IMR-90 (cell line): ENCODE measurements around the gene FOXK1. TPM values are rescaled to one million over a fixed set of nuclear protein-coding genes. Genes with fewer than 3 reads are reported as not detected.

ENCODE experiments used
- ATAC-seq: fragments of 200-7000 bp; cut with Tn5 transposase; 2 replicates; pipeline ENCODE4 v1.9.1; 2020; ENCODE audit warnings: low read depth, mild to moderate bottlenecking, moderate library complexity
- BruUV-seq: library from RNA; stranded (reverse); fragments of 400-500 nt; replicated peaks from 2 replicates; lab custom pipeline; 2021; lab: Mats Ljungman, UMichigan
- CTCF ChIA-PET: fragments of 300-600 bp; formaldehyde crosslinking; extraction: SDS; loops from one replicate; lab custom pipeline; 2021; ENCODE audit warnings: antibody characterized with exemption; lab: Yijun Ruan, JAX
- POLR2A ChIA-PET: fragments of 300-600 bp; sonication (Branson Sonifier 250); formaldehyde crosslinking; loops from one replicate; lab custom pipeline; 2022; ENCODE audit warnings: antibody characterized with exemption; ENCODE audit not compliant: unreplicated experiment; lab: Charles Lee
- DNase-seq: peaks from one replicate; pipeline ENCODE4 v3.0.0; 2013
- H2AFZ ChIP-seq: replicated peaks from 2 replicates; pipeline ENCODE3; 2013; ENCODE audit warnings: low read length, mild to moderate bottlenecking; ENCODE audit not compliant: poor library complexity
- H2AK5ac ChIP-seq: 2 replicates; pipeline ENCODE4 v1.6.1; 2013; ENCODE audit warnings: low read depth, low read length, inconsistent platforms
- H2AK9ac ChIP-seq: replicated peaks from 2 replicates; pipeline ENCODE3; 2013; ENCODE audit warnings: mild to moderate bottlenecking, low read depth, low read length, moderate library complexity; ENCODE audit not compliant: poor library complexity
- H2BK120ac ChIP-seq: 2 replicates; pipeline ENCODE4 v1.6.1; 2013; ENCODE audit warnings: low read depth, low read length, inconsistent platforms
- H2BK15ac ChIP-seq: 3 replicates; pipeline ENCODE4 v1.6.1; 2013; ENCODE audit warnings: low read depth, low read length, inconsistent platforms
- H2BK20ac ChIP-seq: 2 replicates; pipeline ENCODE4 v1.6.1; 2013; ENCODE audit warnings: low read depth, mild to moderate bottlenecking, inconsistent platforms, low read length, moderate library complexity
- H2BK5ac ChIP-seq: 2 replicates; pipeline ENCODE4 v1.6.1; 2013; ENCODE audit warnings: mild to moderate bottlenecking, low read depth, low read length, inconsistent platforms; ENCODE audit not compliant: poor library complexity, severe bottlenecking
- H3K14ac ChIP-seq: replicated peaks from 2 replicates; pipeline ENCODE4 v1.6.1; 2013; ENCODE audit warnings: low read depth, low read length, inconsistent platforms
- H3K18ac ChIP-seq: 2 replicates; pipeline ENCODE4 v1.6.1; 2013; ENCODE audit warnings: low read depth, low read length, control low read depth
- H3K23ac ChIP-seq: 2 replicates; pipeline ENCODE4 v1.6.1; 2013; ENCODE audit warnings: low read depth, low read length, inconsistent platforms
- H3K27ac ChIP-seq: 2 replicates; pipeline ENCODE4 v1.5.1; 2013; ENCODE audit warnings: mild to moderate bottlenecking, control low read depth, low read length; ENCODE audit not compliant: insufficient read depth
- H3K27me3 ChIP-seq: 2 replicates; pipeline ENCODE4 v1.6.1; 2013; ENCODE audit warnings: low read length; ENCODE audit not compliant: control insufficient read depth, insufficient read depth
- H3K36me3 ChIP-seq: 2 replicates; pipeline ENCODE4 v1.6.1; 2013; ENCODE audit warnings: low read length, mixed read lengths; ENCODE audit not compliant: control insufficient read depth, insufficient read depth
- H3K4ac ChIP-seq: 2 replicates; pipeline ENCODE4 v1.6.1; 2013; ENCODE audit warnings: low read depth, low read length, inconsistent platforms
- H3K4me1 ChIP-seq: 2 replicates; pipeline ENCODE4 v1.6.1; 2013; ENCODE audit warnings: low read length, mixed read lengths; ENCODE audit not compliant: control insufficient read depth, insufficient read depth
- H3K4me2 ChIP-seq: 2 replicates; pipeline ENCODE4 v1.6.1; 2013; ENCODE audit warnings: low read depth, mild to moderate bottlenecking, control low read depth, low read length, moderate library complexity
- H3K4me3 ChIP-seq: 2 replicates; pipeline ENCODE4 v1.5.1; 2013; ENCODE audit warnings: low read depth, mild to moderate bottlenecking, control low read depth, low read length, moderate library complexity; ENCODE audit not compliant: insufficient read depth
- H3K56ac ChIP-seq: 2 replicates; pipeline ENCODE4 v1.6.1; 2013; ENCODE audit warnings: low read length, inconsistent platforms; ENCODE audit not compliant: insufficient read depth; ENCODE audit errors: extremely low read depth
- H3K79me1 ChIP-seq, 2 experiments: 2 replicates each; pipeline ENCODE4 v1.6.1; 2013; ENCODE audit warnings: low read length in 2 of 2, inconsistent platforms in 1 of 2, low read depth in 1 of 2
- H3K9ac ChIP-seq: 2 replicates; pipeline ENCODE4 v1.6.1; 2013; ENCODE audit warnings: low read depth, low read length, control low read depth
- H3K9me1 ChIP-seq: 2 replicates; pipeline ENCODE4 v1.6.1; 2013; ENCODE audit warnings: low read length, inconsistent platforms; ENCODE audit not compliant: insufficient read depth
- H3K9me3 ChIP-seq: 2 replicates; pipeline ENCODE4 v1.6.1; 2013; ENCODE audit warnings: low read length; ENCODE audit not compliant: control insufficient read depth, insufficient read depth
- H4K20me1 ChIP-seq: 2 replicates; pipeline ENCODE4 v1.6.1; 2013; ENCODE audit warnings: low read length, inconsistent platforms; ENCODE audit not compliant: insufficient read depth
- H4K5ac ChIP-seq: 2 replicates; pipeline ENCODE4 v1.6.1; 2013; ENCODE audit warnings: mild to moderate bottlenecking, low read depth, low read length, control low read depth
- H4K8ac ChIP-seq, 2 experiments: 2 replicates each; pipeline ENCODE4 v1.6.1; 2013; ENCODE audit warnings: low read depth in 2 of 2, low read length in 2 of 2, control low read depth in 1 of 2, inconsistent platforms in 1 of 2
- H4K91ac ChIP-seq: 2 replicates; pipeline ENCODE4 v1.6.1; 2013; ENCODE audit warnings: low read depth, low read length, inconsistent platforms; ENCODE audit not compliant: insufficient read depth
- CHD1 ChIP-seq: IDR thresholded peaks from 2 replicates; pipeline ENCODE4 v1.6.1; 2012; ENCODE audit warnings: low read depth, low read length, improper control_type of control experiment
- FOS ChIP-seq: fragments of 150-350 bp; IDR thresholded peaks from 2 replicates; pipeline ENCODE4 v1.6.1; 2016; ENCODE audit warnings: low read depth, low read length
- MAZ ChIP-seq: IDR thresholded peaks from 2 replicates; pipeline ENCODE4 v1.6.1; 2012; ENCODE audit warnings: low read depth, mild to moderate bottlenecking, low read length, improper control_type of control experiment, moderate library complexity, borderline replicate concordance
- MXI1 ChIP-seq: IDR thresholded peaks from 2 replicates; pipeline ENCODE4 v1.6.1; 2012; ENCODE audit warnings: low read depth, mild to moderate bottlenecking, low read length, moderate library complexity, borderline replicate concordance
- NFE2L2 ChIP-seq: fragments of 150-350 bp; IDR thresholded peaks from 2 replicates; pipeline ENCODE4 v1.6.1; 2016; ENCODE audit warnings: low read depth, mild to moderate bottlenecking, low read length
- POLR2A ChIP-seq: IDR thresholded peaks from 2 replicates; pipeline ENCODE4 v1.6.1; 2012; ENCODE audit warnings: mild to moderate bottlenecking, low read depth, low read length
- RAD21 ChIP-seq: IDR thresholded peaks from 2 replicates; pipeline ENCODE4 v1.6.1; 2012; ENCODE audit warnings: low read length, improper control_type of control experiment
- RCOR1 ChIP-seq: IDR thresholded peaks from 2 replicates; pipeline ENCODE4 v1.6.1; 2012; ENCODE audit warnings: mild to moderate bottlenecking, low read length, improper control_type of control experiment; ENCODE audit not compliant: insufficient replicate concordance
- SMC3 ChIP-seq: fragments of 150-350 bp; IDR thresholded peaks from 2 replicates; pipeline ENCODE4 v1.6.1; 2016; ENCODE audit warnings: low read depth, mild to moderate bottlenecking, antibody characterized with exemption, low read length, moderate library complexity
- WGBS, 2 experiments: methylation state at CpG; one replicate each; pipeline versions ENCODE4 v1.1.5 to v1.1.7; 2013; ENCODE audit warnings: missing lambda C conversion rate in 2 of 2; ENCODE audit not compliant: insufficient read length in 1 of 2; ENCODE audit errors: extremely low coverage in 2 of 2; 5-methylcytosine and 5-hydroxymethylcytosine counted together
- dilution Hi-C: fragments of 300-500 bp; cut with HindIII; formaldehyde crosslinking; loops from one replicate; pipeline ENCODE4 v1.14.3; 2018; ENCODE audit warnings: low sequenced_read_pairs; ENCODE audit not compliant: unreplicated experiment
- in situ Hi-C: fragments of 300-500 bp; cut with MboI; formaldehyde crosslinking; loops from 3 replicates; pipeline ENCODE4 v1.14.3; 2019; ENCODE audit warnings: low sequenced_read_pairs, inconsistent platforms, mixed read lengths
- intact Hi-C: fragments of 100-400 bp; cut with micrococcal nuclease; formaldehyde crosslinking; loops from 2 replicates; pipeline ENCODE4 v1.10.0; 2022
- polyA plus RNA-seq, 3 experiments: library from polyadenylated mRNA; depleted of rRNA; stranded (reverse); fragments of >200 nt; gene quantifications; 2 replicates each; pipeline ENCODE4 v1.2.3, GENCODE V29; 2012; ENCODE audit warnings: low replicate concordance in 1 of 3
- total RNA-seq: library from RNA; depleted of rRNA; stranded (reverse); fragments of >200 nt; gene quantifications from 2 replicates; pipeline ENCODE4 v1.2.3, GENCODE V29; 2012

The FOXK1 gene
- total and polyA plus RNA-seq, 2 of the 4 experiments (the other 2 are of a cell fraction): 4.3 to 8.8 TPM

GRCh38 chr7:4744391-4745264, 62.5 kb downstream of the FOXK1 start:
- Histone ChIP-seq H3K4ac (peak overlapping the region; percentile 76), H3K14ac (peak overlapping the region; percentile 49), H3K4me3 (no peak overlapping the region), H3K23ac (peak overlapping the region; percentile 51), H3K18ac (peak overlapping the region; percentile 42; the same call in 1 of the 2 replicates), H2AK9ac (peak overlapping the region; percentile 87), H3K4me2 (peak overlapping the region; percentile 64), H3K9ac (peak overlapping the region; percentile 43), H2AFZ (peak overlapping the region; percentile 64), H2BK20ac (peak overlapping the region; percentile 68; the same call in 1 of the 2 replicates), H2BK15ac (peak overlapping the region; percentile 96; the same call in 1 of the 3 replicates), H3K27me3 (no peaks in the 10 kb centered on the region), H4K5ac (peak overlapping the region; percentile 42), H3K36me3 (peaks cover 44% of the 10 kb centered on the region), H3K9me3 (no peaks in the 10 kb centered on the region), H3K56ac (peak overlapping the region; percentile 45; the same call in 1 of the 2 replicates), H3K79me1 (peaks cover 7 to 62% of the 10 kb centered on the region in 2 experiments; a peak in 3 of 4 replicates), H4K20me1 (peaks cover 2% of the 10 kb centered on the region; the same call in 1 of the 2 replicates), H2AK5ac (peak overlapping the region; percentile 95), H3K27ac (peak overlapping the region; percentile 90), H2BK120ac (peak overlapping the region; percentile 85), H2BK5ac (peak overlapping the region; percentile 77), H4K91ac (peak overlapping the region; percentile 90), H4K8ac (peak overlapping the region; percentile 42 to 73; a peak in 2 of 4 replicates), H3K9me1 (peaks cover 2% of the 10 kb centered on the region; the same call in 1 of the 2 replicates), H3K4me1 (peaks cover 12% of the 10 kb centered on the region)
- BruUV-seq: no TSS peak
- ChIA-PET POLR2A (interaction anchor here (0.6 to 1.5 kb wide), 2 partner anchors 19 to 31 kb away, joined by 9 to 17 read pairs; partner anchors contain the start of gene AP5Z1), CTCF (no interaction called here)
- intact Hi-C loops (loop anchor here (1.0 to 2.0 kb wide), 4 partner anchors 31 to 76 kb away; partner anchors contain the start of gene AP5Z1), dilution Hi-C loops (no loop called here), in situ Hi-C loops (no loop called here)
- 2% methylated on average over 7 of the region's 31 CpGs; no CpG with 5 or more reads in 1 of the 2 experiments for WGBS, 2 experiments
- ATAC-seq (peak; percentile 98), DNase-seq (peak; percentile 99)
- 0 out of 2 replicates have a peak, but pooled peaks have one; percentile 28 for TF ChIP-seq FOS
- TF ChIP-seq CHD1: no peak
- TF ChIP-seq POLR2A: no peak; the same call in 1 of the 2 replicates
- peak; percentile 9; the same call in 1 of the 2 replicates for TF ChIP-seq RAD21
- TF ChIP-seq NFE2L2: peak; percentile 3; the same call in 1 of the 2 replicates
- peak; percentile 95 for TF ChIP-seq MAZ
- no peak for TF ChIP-seq RCOR1
- 0 out of 2 replicates have a peak, but pooled peaks have one; percentile 37 for TF ChIP-seq MXI1
- TF ChIP-seq SMC3: peak; percentile 18; the same call in 1 of the 2 replicates
